ENCODE data around the gene DDX39B.

Gene DDX39B

DNA sequence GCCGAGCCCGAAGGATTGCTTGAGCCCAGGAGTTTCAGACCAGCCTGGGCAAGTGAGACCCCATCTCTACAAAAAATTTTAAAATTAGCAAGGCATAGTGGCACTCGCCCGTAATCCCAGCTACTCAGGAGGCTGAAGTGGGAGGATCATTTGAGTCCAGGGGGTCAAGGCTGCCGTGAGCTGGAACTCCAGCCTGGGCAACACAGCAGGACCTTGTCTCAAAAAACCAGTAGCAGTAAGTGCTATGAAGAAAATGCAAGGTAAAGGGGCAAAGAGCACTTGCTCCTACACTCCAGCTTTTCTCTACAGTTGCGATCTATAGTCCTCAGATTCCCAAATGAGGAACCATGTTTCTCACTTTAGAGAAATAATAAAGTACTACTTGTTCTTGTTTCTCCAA lies 1.8 kb upstream of the DDX39B start (continued):
- no peak for TF ChIP-seq ZNF561 (tag by site-specific recombination; IDR thresholded peaks at IDR 0.05; ENCODE audit: borderline replicate concordance)

DNA sequence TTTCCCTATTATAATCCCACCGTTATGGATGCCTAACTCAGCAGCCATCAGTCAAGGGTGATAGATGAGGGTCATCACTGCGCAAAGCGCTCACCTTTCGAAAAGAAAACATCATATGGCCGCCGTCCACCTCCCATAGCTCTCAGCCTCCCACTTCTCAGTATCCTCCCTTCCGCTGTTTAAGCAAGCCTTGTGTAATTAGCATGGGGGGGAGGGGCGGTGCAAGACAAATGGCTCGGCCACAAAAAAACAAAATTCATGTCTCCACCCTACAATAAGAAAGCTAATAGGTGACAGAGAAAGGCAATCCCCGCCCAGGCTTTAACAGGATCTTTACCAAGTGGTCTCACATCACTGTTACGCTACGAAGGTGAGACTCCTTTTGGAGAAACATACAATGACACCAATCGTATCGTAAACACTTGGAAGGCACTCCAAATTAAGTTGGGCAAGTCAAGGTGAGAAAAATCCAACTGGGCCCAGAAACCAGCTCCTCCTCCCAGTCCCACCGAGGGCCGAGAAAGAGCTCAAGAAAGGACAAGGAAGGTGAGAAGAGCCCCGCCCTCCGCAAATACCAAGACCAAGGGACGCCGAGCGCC lies 645 bp downstream of the DDX39B start:
- Histone ChIP-seq H3K9me3 (ENCODE audit: control insufficient read depth, insufficient read depth, low read depth, low read length) (no peaks in the 10 kb centered on the region), H3K4me3 (ENCODE audit: low read depth, low read length) (peak overlapping the region; percentile 64), H3K27ac (ENCODE audit: extremely low read depth, low read depth, low read length) (peak overlapping the region; percentile 100), H3K36me3 (ENCODE audit: control insufficient read depth in 2 of 2, insufficient read depth in 1 of 2, low read length in 2 of 2) (peaks cover 46 to 50% of the 10 kb centered on the region in 2 experiments), H3K4me1 (ENCODE audit: control insufficient read depth, insufficient read depth, low read length) (peaks cover 14% of the 10 kb centered on the region)
- POLR2A ChIA-PET: interaction anchor here (0.6 to 4.2 kb wide), 48 partner anchors 9 to 1430 kb away, joined by 3 to 112 read pairs (median 5); partner anchors contain the start of genes ATF6B, BAG6, C6orf47 and GPANK1
- CTCF ChIA-PET: interaction anchor here (0.7 to 13.9 kb wide), 9 partner anchors 10 to 343 kb away, joined by 3 to 431 read pairs (median 4); partner anchors contain the start of genes MCCD1 and NCR3
- TF ChIP-seq, protein P1, sequence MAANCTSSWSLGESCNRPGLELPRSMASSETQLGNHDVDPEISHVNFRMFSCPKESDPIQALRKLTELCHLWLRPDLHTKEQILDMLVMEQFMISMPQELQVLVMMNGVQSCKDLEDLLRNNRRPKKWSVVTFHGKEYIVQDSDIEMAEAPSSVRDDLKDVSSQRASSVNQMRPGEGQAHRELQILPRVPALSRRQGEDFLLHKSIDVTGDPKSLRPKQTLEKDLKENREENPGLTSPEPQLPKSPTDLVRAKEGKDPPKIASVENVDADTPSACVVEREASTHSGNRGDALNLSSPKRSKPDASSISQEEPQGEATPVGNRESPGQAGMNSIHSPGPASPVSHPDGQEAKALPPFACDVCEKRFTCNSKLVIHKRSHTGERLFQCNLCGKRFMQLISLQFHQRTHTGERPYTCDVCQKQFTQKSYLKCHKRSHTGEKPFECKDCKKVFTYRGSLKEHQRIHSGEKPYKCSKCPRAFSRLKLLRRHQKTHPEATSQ (tag by site-specific recombination; IDR thresholded peaks at IDR 0.05): no peak
- peak; percentile 95 for TF ChIP-seq WT1 (tag by site-specific recombination; IDR thresholded peaks at IDR 0.05)
- TF ChIP-seq ZNF623 (tag by site-specific recombination; IDR thresholded peaks at IDR 0.05): no peak
- TF ChIP-seq, protein P2, sequence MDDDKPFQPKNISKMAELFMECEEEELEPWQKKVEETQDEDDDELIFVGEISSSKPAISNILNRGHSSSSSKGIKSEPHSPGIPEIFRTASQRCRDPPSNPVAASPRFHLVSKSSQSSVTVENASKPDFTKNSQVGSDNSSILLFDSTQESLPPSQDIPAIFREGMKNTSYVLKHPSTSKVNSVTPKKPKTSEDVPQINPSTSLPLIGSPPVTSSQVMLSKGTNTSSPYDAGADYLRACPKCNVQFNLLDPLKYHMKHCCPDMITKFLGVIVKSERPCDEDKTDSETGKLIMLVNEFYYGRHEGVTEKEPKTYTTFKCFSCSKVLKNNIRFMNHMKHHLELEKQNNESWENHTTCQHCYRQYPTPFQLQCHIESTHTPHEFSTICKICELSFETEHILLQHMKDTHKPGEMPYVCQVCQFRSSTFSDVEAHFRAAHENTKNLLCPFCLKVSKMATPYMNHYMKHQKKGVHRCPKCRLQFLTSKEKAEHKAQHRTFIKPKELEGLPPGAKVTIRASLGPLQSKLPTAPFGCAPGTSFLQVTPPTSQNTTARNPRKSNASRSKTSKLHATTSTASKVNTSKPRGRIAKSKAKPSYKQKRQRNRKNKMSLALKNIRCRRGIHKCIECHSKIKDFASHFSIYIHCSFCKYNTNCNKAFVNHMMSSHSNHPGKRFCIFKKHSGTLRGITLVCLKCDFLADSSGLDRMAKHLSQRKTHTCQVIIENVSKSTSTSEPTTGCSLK (tag by site-specific recombination; IDR thresholded peaks at IDR 0.05): no peak
- TF ChIP-seq FEZF1 (tag by site-specific recombination; IDR thresholded peaks at IDR 0.05): no peak
- no peak for TF ChIP-seq ZNF776 (tag by site-specific recombination; IDR thresholded peaks at IDR 0.05; ENCODE audit: borderline replicate concordance)
- TF ChIP-seq ZIC2 (tag by site-specific recombination; IDR thresholded peaks at IDR 0.05): no peak
- no peak for TF ChIP-seq ZNF184 (tag by site-specific recombination; IDR thresholded peaks at IDR 0.05)
- TF ChIP-seq ZNF558 (tag by site-specific recombination; IDR thresholded peaks at IDR 0.05): no peak
- no peak for TF ChIP-seq ZNF274 (IDR thresholded peaks at IDR 0.05; ENCODE audit: low read length)
- no peak for TF ChIP-seq ZNF274 (tag by site-specific recombination; IDR thresholded peaks at IDR 0.05; ENCODE audit: borderline replicate concordance)
- TF ChIP-seq ZNF24 (tag by site-specific recombination; IDR thresholded peaks at IDR 0.05): no peak
- TF ChIP-seq, protein P3, sequence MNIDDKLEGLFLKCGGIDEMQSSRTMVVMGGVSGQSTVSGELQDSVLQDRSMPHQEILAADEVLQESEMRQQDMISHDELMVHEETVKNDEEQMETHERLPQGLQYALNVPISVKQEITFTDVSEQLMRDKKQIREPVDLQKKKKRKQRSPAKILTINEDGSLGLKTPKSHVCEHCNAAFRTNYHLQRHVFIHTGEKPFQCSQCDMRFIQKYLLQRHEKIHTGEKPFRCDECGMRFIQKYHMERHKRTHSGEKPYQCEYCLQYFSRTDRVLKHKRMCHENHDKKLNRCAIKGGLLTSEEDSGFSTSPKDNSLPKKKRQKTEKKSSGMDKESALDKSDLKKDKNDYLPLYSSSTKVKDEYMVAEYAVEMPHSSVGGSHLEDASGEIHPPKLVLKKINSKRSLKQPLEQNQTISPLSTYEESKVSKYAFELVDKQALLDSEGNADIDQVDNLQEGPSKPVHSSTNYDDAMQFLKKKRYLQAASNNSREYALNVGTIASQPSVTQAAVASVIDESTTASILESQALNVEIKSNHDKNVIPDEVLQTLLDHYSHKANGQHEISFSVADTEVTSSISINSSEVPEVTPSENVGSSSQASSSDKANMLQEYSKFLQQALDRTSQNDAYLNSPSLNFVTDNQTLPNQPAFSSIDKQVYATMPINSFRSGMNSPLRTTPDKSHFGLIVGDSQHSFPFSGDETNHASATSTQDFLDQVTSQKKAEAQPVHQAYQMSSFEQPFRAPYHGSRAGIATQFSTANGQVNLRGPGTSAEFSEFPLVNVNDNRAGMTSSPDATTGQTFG (tag by site-specific recombination; IDR thresholded peaks at IDR 0.05; ENCODE audit: borderline replicate concordance): no peak
- no peak for TF ChIP-seq HOXD13 (CRISPR knock-in tag; IDR thresholded peaks at IDR 0.05; ENCODE audit: borderline replicate concordance)
- TF ChIP-seq ZFHX2 (tag by site-specific recombination; conservative IDR thresholded peaks at IDR 0.05): 0 out of 2 replicates have a peak, but pooled peaks have one; percentile 6
- no peak for TF ChIP-seq ZNF48 (tag by site-specific recombination; IDR thresholded peaks at IDR 0.05)
- TF ChIP-seq ZNF670 (tag by site-specific recombination; IDR thresholded peaks at IDR 0.05; ENCODE audit: low read depth): no peak
- no peak for TF ChIP-seq ZNF768 (tag by site-specific recombination; IDR thresholded peaks at IDR 0.05)
- no peak for TF ChIP-seq ZNF707 (tag by site-specific recombination; IDR thresholded peaks at IDR 0.05)
- TF ChIP-seq, protein P4, sequence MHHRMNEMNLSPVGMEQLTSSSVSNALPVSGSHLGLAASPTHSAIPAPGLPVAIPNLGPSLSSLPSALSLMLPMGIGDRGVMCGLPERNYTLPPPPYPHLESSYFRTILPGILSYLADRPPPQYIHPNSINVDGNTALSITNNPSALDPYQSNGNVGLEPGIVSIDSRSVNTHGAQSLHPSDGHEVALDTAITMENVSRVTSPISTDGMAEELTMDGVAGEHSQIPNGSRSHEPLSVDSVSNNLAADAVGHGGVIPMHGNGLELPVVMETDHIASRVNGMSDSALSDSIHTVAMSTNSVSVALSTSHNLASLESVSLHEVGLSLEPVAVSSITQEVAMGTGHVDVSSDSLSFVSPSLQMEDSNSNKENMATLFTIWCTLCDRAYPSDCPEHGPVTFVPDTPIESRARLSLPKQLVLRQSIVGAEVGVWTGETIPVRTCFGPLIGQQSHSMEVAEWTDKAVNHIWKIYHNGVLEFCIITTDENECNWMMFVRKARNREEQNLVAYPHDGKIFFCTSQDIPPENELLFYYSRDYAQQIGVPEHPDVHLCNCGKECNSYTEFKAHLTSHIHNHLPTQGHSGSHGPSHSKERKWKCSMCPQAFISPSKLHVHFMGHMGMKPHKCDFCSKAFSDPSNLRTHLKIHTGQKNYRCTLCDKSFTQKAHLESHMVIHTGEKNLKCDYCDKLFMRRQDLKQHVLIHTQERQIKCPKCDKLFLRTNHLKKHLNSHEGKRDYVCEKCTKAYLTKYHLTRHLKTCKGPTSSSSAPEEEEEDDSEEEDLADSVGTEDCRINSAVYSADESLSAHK (tag by site-specific recombination; IDR thresholded peaks at IDR 0.05): no peak
- 0 out of 2 replicates have a peak, but pooled peaks have one; percentile 1 for TF ChIP-seq ZNF654 (tag by site-specific recombination; IDR thresholded peaks at IDR 0.05; ENCODE audit: low read depth)
- TF ChIP-seq SP3 (tag by site-specific recombination; IDR thresholded peaks at IDR 0.05): peak; percentile 28
- no peak for TF ChIP-seq ZBTB17 (tag by site-specific recombination; IDR thresholded peaks at IDR 0.05)
- no peak for TF ChIP-seq GLIS1 (tag by site-specific recombination; IDR thresholded peaks at IDR 0.05)
- peak; percentile 41; the same call in 1 of the 2 replicates for TF ChIP-seq KLF9 (tag by site-specific recombination; IDR thresholded peaks at IDR 0.05; ENCODE audit: low read depth)
- TF ChIP-seq, protein P5, sequence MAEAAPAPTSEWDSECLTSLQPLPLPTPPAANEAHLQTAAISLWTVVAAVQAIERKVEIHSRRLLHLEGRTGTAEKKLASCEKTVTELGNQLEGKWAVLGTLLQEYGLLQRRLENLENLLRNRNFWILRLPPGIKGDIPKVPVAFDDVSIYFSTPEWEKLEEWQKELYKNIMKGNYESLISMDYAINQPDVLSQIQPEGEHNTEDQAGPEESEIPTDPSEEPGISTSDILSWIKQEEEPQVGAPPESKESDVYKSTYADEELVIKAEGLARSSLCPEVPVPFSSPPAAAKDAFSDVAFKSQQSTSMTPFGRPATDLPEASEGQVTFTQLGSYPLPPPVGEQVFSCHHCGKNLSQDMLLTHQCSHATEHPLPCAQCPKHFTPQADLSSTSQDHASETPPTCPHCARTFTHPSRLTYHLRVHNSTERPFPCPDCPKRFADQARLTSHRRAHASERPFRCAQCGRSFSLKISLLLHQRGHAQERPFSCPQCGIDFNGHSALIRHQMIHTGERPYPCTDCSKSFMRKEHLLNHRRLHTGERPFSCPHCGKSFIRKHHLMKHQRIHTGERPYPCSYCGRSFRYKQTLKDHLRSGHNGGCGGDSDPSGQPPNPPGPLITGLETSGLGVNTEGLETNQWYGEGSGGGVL (tag by site-specific recombination; IDR thresholded peaks at IDR 0.05): no peak
